ENCODE results near the gene COCH.

COCH gene

GRCh38 chr14:30853946-30854345 lies 20.4 kb upstream of the COCH start:
- no peaks in the 10 kb centered on the region for H3K4me1 ChIP-seq (ENCODE audit: control insufficient read depth, insufficient read depth, low read length, unreplicated experiment)
- H2AFZ ChIP-seq (ENCODE audit: low read length, unreplicated experiment): no peak overlapping the region
- H3K79me2 ChIP-seq (ENCODE audit: control insufficient read depth, insufficient read depth, low read length, unreplicated experiment): no peaks in the 10 kb centered on the region
- peaks cover 18% of the 10 kb centered on the region for H3K27me3 ChIP-seq (ENCODE audit: insufficient read depth, low read length)
- H3K4me3 ChIP-seq (ENCODE audit: low read depth, low read length): no peak overlapping the region
- H3K36me3 ChIP-seq (ENCODE audit: insufficient read depth, low read length): no peaks in the 10 kb centered on the region
- H3K27ac ChIP-seq (ENCODE audit: low read depth, low read length): no peak overlapping the region

- Histone ChIP-seq H3K36me3 (ENCODE audit: insufficient read depth, low read length) (no peaks in the 10 kb centered on the region), H3K4me3 (ENCODE audit: low read depth, low read length) (no peak overlapping the region), H3K79me2 (ENCODE audit: control insufficient read depth, insufficient read depth, low read length, unreplicated experiment) (no peaks in the 10 kb centered on the region), H3K27me3 (ENCODE audit: insufficient read depth, low read length) (peaks cover 17% of the 10 kb centered on the region), H3K27ac (ENCODE audit: low read depth, low read length) (no peak overlapping the region), H3K4me1 (ENCODE audit: control insufficient read depth, insufficient read depth, low read length, unreplicated experiment) (no peaks in the 10 kb centered on the region), H2AFZ (ENCODE audit: low read length, unreplicated experiment) (no peak overlapping the region)
Observed at GRCh38 chr14:30854492-30854891, 19.9 kb upstream of the COCH start.

- Histone ChIP-seq H3K4me1 (ENCODE audit: control insufficient read depth, insufficient read depth, low read length, unreplicated experiment) (no peaks in the 10 kb centered on the region), H3K27me3 (ENCODE audit: insufficient read depth, low read length) (peaks cover 10% of the 10 kb centered on the region), H3K36me3 (ENCODE audit: insufficient read depth, low read length) (no peaks in the 10 kb centered on the region), H3K27ac (ENCODE audit: low read depth, low read length) (no peak overlapping the region), H2AFZ (ENCODE audit: low read length, unreplicated experiment) (no peak overlapping the region), H3K79me2 (ENCODE audit: control insufficient read depth, insufficient read depth, low read length, unreplicated experiment) (no peaks in the 10 kb centered on the region), H3K4me3 (ENCODE audit: low read depth, low read length) (no peak overlapping the region)
Observed at GRCh38 chr14:30855345-30856037, 18.9 kb upstream of the COCH start.

GRCh38 chr14:30861200-30861599 lies 13.2 kb upstream of the COCH start:
- no peak overlapping the region for H3K27ac ChIP-seq (ENCODE audit: low read depth, low read length)
- no peaks in the 10 kb centered on the region for H3K4me1 ChIP-seq (ENCODE audit: control insufficient read depth, insufficient read depth, low read length, unreplicated experiment)
- H3K79me2 ChIP-seq (ENCODE audit: control insufficient read depth, insufficient read depth, low read length, unreplicated experiment): no peaks in the 10 kb centered on the region
- H3K27me3 ChIP-seq (ENCODE audit: insufficient read depth, low read length): peaks cover 31% of the 10 kb centered on the region; the same call in 1 of the 2 replicates
- no peaks in the 10 kb centered on the region for H3K36me3 ChIP-seq (ENCODE audit: insufficient read depth, low read length)
- H3K4me3 ChIP-seq (ENCODE audit: low read depth, low read length): no peak overlapping the region
- H2AFZ ChIP-seq (ENCODE audit: low read length, unreplicated experiment): no peak overlapping the region

GRCh38 chr14:30864934-30865333 lies 9.4 kb upstream of the COCH start:
- Histone ChIP-seq H3K4me1 (ENCODE audit: control insufficient read depth, insufficient read depth, low read length, unreplicated experiment) (no peaks in the 10 kb centered on the region), H3K4me3 (ENCODE audit: low read depth, low read length) (no peak overlapping the region), H3K27ac (ENCODE audit: low read depth, low read length) (no peak overlapping the region)

GRCh38 chr14:30868736-30869135 lies 5.6 kb upstream of the COCH start:
- Histone ChIP-seq H2AFZ (ENCODE audit: low read length, unreplicated experiment) (no peak overlapping the region), H3K79me2 (ENCODE audit: control insufficient read depth, insufficient read depth, low read length, unreplicated experiment) (no peaks in the 10 kb centered on the region), H3K4me3 (ENCODE audit: low read depth, low read length) (no peak overlapping the region), H3K36me3 (ENCODE audit: insufficient read depth, low read length) (no peaks in the 10 kb centered on the region), H3K27me3 (ENCODE audit: insufficient read depth, low read length) (peaks cover 18% of the 10 kb centered on the region), H3K4me1 (ENCODE audit: control insufficient read depth, insufficient read depth, low read length, unreplicated experiment) (no peaks in the 10 kb centered on the region), H3K27ac (ENCODE audit: low read depth, low read length) (no peak overlapping the region)

More at GRCh38 chr14:30864934-30865333, 9.4 kb upstream of the COCH start:
- H3K79me2 ChIP-seq (ENCODE audit: control insufficient read depth, insufficient read depth, low read length, unreplicated experiment): no peaks in the 10 kb centered on the region
- peaks cover 24% of the 10 kb centered on the region; the same call in 1 of the 2 replicates for H3K27me3 ChIP-seq (ENCODE audit: insufficient read depth, low read length)
- H3K36me3 ChIP-seq (ENCODE audit: insufficient read depth, low read length): no peaks in the 10 kb centered on the region
- H2AFZ ChIP-seq (ENCODE audit: low read length, unreplicated experiment): no peak overlapping the region

- Histone ChIP-seq H3K79me2 (ENCODE audit: control insufficient read depth, insufficient read depth, low read length, unreplicated experiment) (no peaks in the 10 kb centered on the region), H3K4me1 (ENCODE audit: control insufficient read depth, insufficient read depth, low read length, unreplicated experiment) (no peaks in the 10 kb centered on the region), H3K36me3 (ENCODE audit: insufficient read depth, low read length) (no peaks in the 10 kb centered on the region), H2AFZ (ENCODE audit: low read length, unreplicated experiment) (no peak overlapping the region), H3K4me3 (ENCODE audit: low read depth, low read length) (no peak overlapping the region), H3K27ac (ENCODE audit: low read depth, low read length) (no peak overlapping the region), H3K27me3 (ENCODE audit: insufficient read depth, low read length) (peaks cover 22% of the 10 kb centered on the region)
Observed at GRCh38 chr14:30869551-30870155, 4.7 kb upstream of the COCH start.

- Histone ChIP-seq H3K27me3 (ENCODE audit: insufficient read depth, low read length) (peaks cover 51% of the 10 kb centered on the region), H3K4me1 (ENCODE audit: control insufficient read depth, insufficient read depth, low read length, unreplicated experiment) (peaks cover 3% of the 10 kb centered on the region), H3K27ac (ENCODE audit: low read depth, low read length) (no peak overlapping the region), H2AFZ (ENCODE audit: low read length, unreplicated experiment) (no peak overlapping the region), H3K36me3 (ENCODE audit: insufficient read depth, low read length) (no peaks in the 10 kb centered on the region), H3K79me2 (ENCODE audit: control insufficient read depth, insufficient read depth, low read length, unreplicated experiment) (no peaks in the 10 kb centered on the region), H3K4me3 (ENCODE audit: low read depth, low read length) (no peak overlapping the region)
Observed at GRCh38 chr14:30872602-30873001, 1.8 kb upstream of the COCH start.

- Histone ChIP-seq H3K36me3 (ENCODE audit: insufficient read depth, low read length) (no peaks in the 10 kb centered on the region), H3K27ac (ENCODE audit: low read depth, low read length) (no peak overlapping the region), H3K27me3 (ENCODE audit: insufficient read depth, low read length) (peaks cover 56% of the 10 kb centered on the region), H2AFZ (ENCODE audit: low read length, unreplicated experiment) (peak overlapping the region; percentile 86), H3K4me1 (ENCODE audit: control insufficient read depth, insufficient read depth, low read length, unreplicated experiment) (peaks cover 3% of the 10 kb centered on the region), H3K79me2 (ENCODE audit: control insufficient read depth, insufficient read depth, low read length, unreplicated experiment) (no peaks in the 10 kb centered on the region), H3K4me3 (ENCODE audit: low read depth, low read length) (peak overlapping the region; percentile 79)
Observed at GRCh38 chr14:30873308-30874119, 845 bp upstream of the COCH start.

- Histone ChIP-seq H3K4me3 (ENCODE audit: low read depth, low read length) (peak overlapping the region; percentile 79), H3K36me3 (ENCODE audit: insufficient read depth, low read length) (no peaks in the 10 kb centered on the region), H2AFZ (ENCODE audit: low read length, unreplicated experiment) (peak overlapping the region; percentile 86), H3K27ac (ENCODE audit: low read depth, low read length) (no peak overlapping the region), H3K27me3 (ENCODE audit: insufficient read depth, low read length) (peaks cover 56% of the 10 kb centered on the region), H3K79me2 (ENCODE audit: control insufficient read depth, insufficient read depth, low read length, unreplicated experiment) (no peaks in the 10 kb centered on the region), H3K4me1 (ENCODE audit: control insufficient read depth, insufficient read depth, low read length, unreplicated experiment) (peaks cover 3% of the 10 kb centered on the region)
Observed at GRCh38 chr14:30874999-30875787, 834 bp downstream of the COCH start.

Measured in ACC112 (cell line).